Mucosa of descending colon (tissue), 3 donors: Measurements from ENCODE around the gene ARHGAP42. TPM values are rescaled to one million over a fixed set of nuclear protein-coding genes. Genes with fewer than 3 reads are reported as not detected.

ENCODE experiments used
- ATAC-seq: fragments of 200-7000 bp; cut with Tn5 transposase; one replicate; pipeline ENCODE4 v1.9.1; 2020; ENCODE audit warnings: mild to moderate bottlenecking, moderate library complexity
- DNase-seq, 3 donors: peaks; one replicate each; pipeline ENCODE4 v3.0.0-alpha.2; 2020
- H3K36me3 ChIP-seq: fragments of 200-600 bp; one replicate; pipeline ENCODE4 v1.8.0; 2021; ENCODE audit warnings: low read depth, mild to moderate bottlenecking
- H3K4me1 ChIP-seq: fragments of 200-600 bp; one replicate; pipeline ENCODE4 v1.8.0; 2021; ENCODE audit warnings: low read depth, mild to moderate bottlenecking
- H3K4me3 ChIP-seq: fragments of 200-600 bp; one replicate; pipeline ENCODE4 v1.8.0; 2021; ENCODE audit warnings: mild to moderate bottlenecking
- H3K9me3 ChIP-seq: fragments of 200-600 bp; one replicate; pipeline ENCODE4 v1.8.0; 2021; ENCODE audit warnings: mild to moderate bottlenecking
- CTCF ChIP-seq: fragments of 200-600 bp; IDR thresholded peaks from one replicate; pipeline ENCODE4 v1.8.0; 2022; ENCODE audit warnings: antibody characterized with exemption, mild to moderate bottlenecking
- intact Hi-C, 2 donors: fragments of 100-400 bp; cut with DNase I in 1 of 2; cut with micrococcal nuclease in 1 of 2; formaldehyde crosslinking; loops; one replicate each; pipeline versions ENCODE4 v1.11.0 to v1.11.1; 2022; cut with DNase I, micrococcal nuclease
- total RNA-seq, 3 donors: library from RNA; stranded (reverse); fragmentation: NEBNext Ultra II Directional in 2 of 3; extraction: Animal tissue kit (Norgen Biotek cat#: 25700) in 2 of 3; gene quantifications; one replicate each; pipeline versions ENCODE4 v1.2.1 to v1.2.4, GENCODE V29; 2021 to 2023
- donor health status: DM: no; HTN: no; CAD: no; lungs with moderate emphysema.
- donor health status: DM: no; HTN: no; CAD: no.
- donor health status: DM: no; HTN: yes; CAD: no.

The ARHGAP42 gene
- total RNA-seq, 3 donors from 2014 or later: 17.6 to 38.9 (median 18.8) TPM

GRCh38 chr11:100785148-100785983, 98.3 kb downstream of the ARHGAP42 start:
- Histone ChIP-seq H3K9me3 (no peaks in the 10 kb centered on the region), H3K4me3 (no peak overlapping the region), H3K36me3 (no peaks in the 10 kb centered on the region), H3K4me1 (peaks cover 20% of the 10 kb centered on the region)
- peak; percentile 79 for ATAC-seq
- TF ChIP-seq CTCF: no peak
- no peak for DNase-seq
- intact Hi-C loops: no loop called here

- intact Hi-C loops: no loop called here
- no peak for TF ChIP-seq CTCF
- H3K9me3 ChIP-seq: no peaks in the 10 kb centered on the region
- peaks cover 20% of the 10 kb centered on the region for H3K4me1 ChIP-seq
- no peak overlapping the region for H3K4me3 ChIP-seq
- H3K36me3 ChIP-seq: no peaks in the 10 kb centered on the region
- no peak for DNase-seq
- ATAC-seq: no peak
Measured at GRCh38 chr11:100788561-100789295, 101.6 kb downstream of the ARHGAP42 start.

- peak in 1 of 3 donors; percentile 31 for DNase-seq
- TF ChIP-seq CTCF: no peak
Measured at GRCh38 chr11:100789500-100789899, 102.4 kb downstream of the ARHGAP42 start.

GRCh38 chr11:100790073-100790472, 103.0 kb downstream of the ARHGAP42 start:
- TF ChIP-seq CTCF: no peak
- intact Hi-C loops: no loop called here
- Histone ChIP-seq H3K36me3 (no peaks in the 10 kb centered on the region), H3K9me3 (no peaks in the 10 kb centered on the region), H3K4me3 (no peak overlapping the region), H3K4me1 (peaks cover 12% of the 10 kb centered on the region)
- no peak for DNase-seq
- no peak for ATAC-seq

More at GRCh38 chr11:100789500-100789899, 102.4 kb downstream of the ARHGAP42 start:
- Histone ChIP-seq H3K4me1 (peaks cover 14% of the 10 kb centered on the region), H3K4me3 (no peak overlapping the region), H3K9me3 (no peaks in the 10 kb centered on the region), H3K36me3 (no peaks in the 10 kb centered on the region)
- intact Hi-C loops: no loop called here
- peak; percentile 77 for ATAC-seq

GRCh38 chr11:100791103-100791502, 104.0 kb downstream of the ARHGAP42 start:
- intact Hi-C loops: no loop called here
- Histone ChIP-seq H3K4me1 (peaks cover 5% of the 10 kb centered on the region), H3K9me3 (no peaks in the 10 kb centered on the region), H3K4me3 (no peak overlapping the region), H3K36me3 (no peaks in the 10 kb centered on the region)
- TF ChIP-seq CTCF: no peak
- DNase-seq (no peak), ATAC-seq (no peak)
